Small intestine (tissue), 7 donors: ENCODE results near the gene LRP1-AS. TPM values are rescaled to one million over a fixed set of nuclear protein-coding genes. Genes with fewer than 3 reads are reported as not detected.

Experiments
- DNase-seq, 2 donors: peaks; one replicate each; pipeline versions ENCODE4 v3.0.0 to v3.0.0-alpha.2; 2013
- FAIRE-seq: peaks from 2 replicates; lab custom pipeline; 2012; peaks lifted over from hg19 to GRCh38; lab: Jason Lieb, UNC
- H3K27ac ChIP-seq, 3 donors: one replicate each; pipeline ENCODE4 v1.5.1; 2013; ENCODE audit warnings: low read length in 2 of 3, mild to moderate bottlenecking in 2 of 3, control low read depth in 1 of 3, inconsistent platforms in 1 of 3, low read depth in 1 of 3, moderate library complexity in 1 of 3
- H3K27me3 ChIP-seq, 3 donors: one replicate each; pipeline ENCODE4 v1.6.1; 2013; ENCODE audit warnings: low read length in 3 of 3, inconsistent platforms in 1 of 3; ENCODE audit not compliant: control insufficient read depth in 3 of 3, insufficient read depth in 3 of 3
- H3K36me3 ChIP-seq, 3 donors: one replicate each; pipeline ENCODE4 v1.6.1; 2013; ENCODE audit warnings: low read length in 3 of 3, inconsistent platforms in 1 of 3, low read depth in 1 of 3, mild to moderate bottlenecking in 1 of 3, moderate library complexity in 1 of 3; ENCODE audit not compliant: control insufficient read depth in 3 of 3, insufficient read depth in 2 of 3
- H3K4me1 ChIP-seq, 3 donors: one replicate each; pipeline ENCODE4 v1.6.1; 2013; ENCODE audit warnings: low read length in 2 of 3, inconsistent platforms in 1 of 3, low read depth in 1 of 3, mild to moderate bottlenecking in 1 of 3, moderate library complexity in 1 of 3; ENCODE audit not compliant: control insufficient read depth in 3 of 3, insufficient read depth in 2 of 3
- H3K4me3 ChIP-seq, 3 donors: one replicate each; pipeline ENCODE4 v1.5.1; 2013; ENCODE audit warnings: low read length in 3 of 3, control low read depth in 1 of 3, inconsistent platforms in 1 of 3, low read depth in 1 of 3, mild to moderate bottlenecking in 1 of 3, moderate library complexity in 1 of 3
- H3K9me3 ChIP-seq, 2 donors: one replicate each; pipeline ENCODE4 v1.6.1; 2013; ENCODE audit warnings: low read depth in 1 of 2, low read length in 1 of 2; ENCODE audit not compliant: control insufficient read depth in 2 of 2, insufficient read depth in 1 of 2
- WGBS, 3 donors: extraction: QIAGEN DNeasy Blood & Tissue Kit; methylation state at CpG; one replicate each; pipeline ENCODE4 v1.1.7; 2013; 5-methylcytosine and 5-hydroxymethylcytosine counted together
- polyA plus RNA-seq, 4 donors: library from polyadenylated mRNA; stranded (reverse) in 3 of 4; unstranded in 1 of 4; fragments of 200-250 nt in 3 of 4; fragments of 120-200 nt in 1 of 4; gene quantifications; one replicate each; pipeline versions ENCODE4 v1.2.1 to v1.2.3, GENCODE V29; 2013
- donor health status: healthy with polysubstance abuse.
- donor health status: control.
- donor health status: control.
- donor health status: Bipolar disorder and iron deficiency.
- donor health status: healthy.

The LRP1-AS gene
- polyA plus RNA-seq, 4 donors, result 0.15 to 1.1 TPM; not detected in 2

- Histone ChIP-seq H3K27ac (no peak overlapping the region), H3K27me3 (no peaks in the 10 kb centered on the region), H3K9me3 (no peaks in the 10 kb centered on the region), H3K36me3 (peaks cover 0 to 100% (median 34%) of the 10 kb centered on the region in 3 donors), H3K4me3 (no peak overlapping the region), H3K4me1 (no peaks in the 10 kb centered on the region)
- WGBS, 3 donors, result 89 to 95% (median 91%) methylated on average over 16 of the region's 16 CpGs
- FAIRE-seq (no peak), DNase-seq (no peak)
Measured at GRCh38 chr12:57192920-57193319, 45.5 kb upstream of the LRP1-AS start.

GRCh38 chr12:57191410-57191809 lies 44.0 kb upstream of the LRP1-AS start:
- Histone ChIP-seq H3K36me3 (peaks cover 0 to 100% (median 27%) of the 10 kb centered on the region in 3 donors), H3K4me3 (no peak overlapping the region), H3K27me3 (no peaks in the 10 kb centered on the region), H3K27ac (no peak overlapping the region), H3K9me3 (no peaks in the 10 kb centered on the region), H3K4me1 (no peaks in the 10 kb centered on the region)
- no peak for DNase-seq
- 87 to 92% (median 88%) methylated on average over 11 of the region's 11 CpGs for WGBS, 3 donors
- no peak for FAIRE-seq

- 93 to 96% (median 95%) methylated on average over 21 to 23 of the region's 23 CpGs for WGBS, 3 donors
- no peak for FAIRE-seq
Measured at GRCh38 chr12:57190821-57191220, 43.4 kb upstream of the LRP1-AS start.

GRCh38 chr12:57190037-57190436 lies 42.6 kb upstream of the LRP1-AS start:
- Histone ChIP-seq H3K27me3 (no peaks in the 10 kb centered on the region), H3K9me3 (no peaks in the 10 kb centered on the region), H3K27ac (no peak overlapping the region), H3K4me3 (no peak overlapping the region), H3K36me3 (peaks cover 0 to 100% (median 20%) of the 10 kb centered on the region in 3 donors), H3K4me1 (no peaks in the 10 kb centered on the region)
- DNase-seq (no peak), FAIRE-seq (no peak)
- WGBS, 3 donors, result 74 to 91% (median 81%) methylated on average over 6 of the region's 6 CpGs

More at GRCh38 chr12:57190821-57191220, 43.4 kb upstream of the LRP1-AS start:
- H3K36me3 ChIP-seq, result peaks cover 0 to 100% (median 23%) of the 10 kb centered on the region in 3 donors
- no peaks in the 10 kb centered on the region for H3K9me3 ChIP-seq
- no peaks in the 10 kb centered on the region for H3K4me1 ChIP-seq
- no peaks in the 10 kb centered on the region for H3K27me3 ChIP-seq
- H3K4me3 ChIP-seq, result no peak overlapping the region
- no peak for DNase-seq
- no peak overlapping the region for H3K27ac ChIP-seq

- no peaks in the 10 kb centered on the region for H3K4me1 ChIP-seq
- no peak overlapping the region for H3K4me3 ChIP-seq
- H3K36me3 ChIP-seq, result peaks cover 2 to 100% (median 8%) of the 10 kb centered on the region in 3 donors
- DNase-seq, result no peak
- no peak overlapping the region for H3K27ac ChIP-seq
- no peaks in the 10 kb centered on the region for H3K9me3 ChIP-seq
- 77 to 78% (median 77%) methylated on average over 7 to 8 of the region's 8 CpGs for WGBS, 3 donors
- H3K27me3 ChIP-seq, result no peaks in the 10 kb centered on the region
- FAIRE-seq, result no peak
Measured at GRCh38 chr12:57188090-57188425, 40.6 kb upstream of the LRP1-AS start.

GRCh38 chr12:57187222-57188089 lies 40.0 kb upstream of the LRP1-AS start:
- Histone ChIP-seq H3K27me3 (no peaks in the 10 kb centered on the region), H3K27ac (no peak overlapping the region), H3K4me3 (no peak overlapping the region), H3K36me3 (peaks cover 2 to 99% (median 8%) of the 10 kb centered on the region in 3 donors), H3K9me3 (no peaks in the 10 kb centered on the region), H3K4me1 (no peaks in the 10 kb centered on the region)
- no peak for FAIRE-seq
- no peak for DNase-seq
- WGBS, 3 donors, result 76 to 83% (median 79%) methylated on average over 21 of the region's 21 CpGs

GRCh38 chr12:57185906-57186508 lies 38.6 kb upstream of the LRP1-AS start:
- Histone ChIP-seq H3K27me3 (no peaks in the 10 kb centered on the region), H3K9me3 (no peaks in the 10 kb centered on the region), H3K4me1 (no peaks in the 10 kb centered on the region), H3K27ac (no peak overlapping the region), H3K36me3 (peaks cover 3 to 96% (median 6%) of the 10 kb centered on the region in 3 donors), H3K4me3 (no peak overlapping the region)
- DNase-seq (no peak), FAIRE-seq (no peak)
- 82 to 90% (median 89%) methylated on average over 12 of the region's 12 CpGs for WGBS, 3 donors

GRCh38 chr12:57185403-57185802 lies 38.0 kb upstream of the LRP1-AS start:
- Histone ChIP-seq H3K9me3 (no peaks in the 10 kb centered on the region), H3K36me3 (peaks cover 5 to 96% (median 9%) of the 10 kb centered on the region in 3 donors), H3K27ac (no peak overlapping the region), H3K4me1 (no peaks in the 10 kb centered on the region), H3K4me3 (no peak overlapping the region), H3K27me3 (no peaks in the 10 kb centered on the region)
- WGBS, 3 donors, result 92% methylated on average over 25 of the region's 25 CpGs
- no peak for DNase-seq
- no peak for FAIRE-seq
